Choroid plexus epithelial cell (primary cell): ENCODE results near the gene ATOSB.
"Not testable (repeated sequence)": the region's sequence is repeated elsewhere in the genome, so short reads cannot be mapped to it uniquely, and the experiment has no call there.

Experiments
- DNase-seq: peaks from one replicate; pipeline ENCODE4 v3.0.0-alpha.2; 2010; ENCODE audit warnings: low read depth
- H3K4me3 ChIP-seq: 2 replicates; pipeline ENCODE4 v1.5.1; 2011; ENCODE audit warnings: low read depth, mild to moderate bottlenecking, control low read depth, low read length, moderate library complexity
- TF ChIP-seq, protein P1 (sequence below): conservative IDR thresholded peaks from 2 replicates; pipeline ENCODE4 v1.5.1; 2011; ENCODE audit warnings: low read depth, mild to moderate bottlenecking, control low read depth, inconsistent platforms, low read length, moderate library complexity

The ATOSB gene

DNA sequence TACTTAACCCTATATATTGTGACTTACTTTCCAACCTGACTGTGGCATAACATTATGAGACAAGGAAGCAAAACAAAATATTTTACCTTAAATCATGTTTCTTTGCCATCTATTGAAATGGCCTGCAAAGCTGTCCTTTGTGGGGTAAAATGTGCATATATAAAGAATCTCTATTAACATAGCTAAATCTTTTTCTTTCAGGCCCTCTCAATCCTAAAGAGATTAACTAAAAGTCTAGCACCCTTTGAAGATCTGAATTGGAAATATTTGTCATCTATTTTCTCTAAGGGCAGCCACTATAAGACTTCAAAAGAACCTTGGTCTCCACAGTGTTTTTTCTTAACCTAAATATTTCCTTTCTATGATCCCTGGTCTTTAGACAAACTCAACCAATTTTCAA lies 41.1 kb upstream of the ATOSB start:
- no peak for DNase-seq
- no peak overlapping the region for H3K4me3 ChIP-seq
- TF ChIP-seq, protein P1, sequence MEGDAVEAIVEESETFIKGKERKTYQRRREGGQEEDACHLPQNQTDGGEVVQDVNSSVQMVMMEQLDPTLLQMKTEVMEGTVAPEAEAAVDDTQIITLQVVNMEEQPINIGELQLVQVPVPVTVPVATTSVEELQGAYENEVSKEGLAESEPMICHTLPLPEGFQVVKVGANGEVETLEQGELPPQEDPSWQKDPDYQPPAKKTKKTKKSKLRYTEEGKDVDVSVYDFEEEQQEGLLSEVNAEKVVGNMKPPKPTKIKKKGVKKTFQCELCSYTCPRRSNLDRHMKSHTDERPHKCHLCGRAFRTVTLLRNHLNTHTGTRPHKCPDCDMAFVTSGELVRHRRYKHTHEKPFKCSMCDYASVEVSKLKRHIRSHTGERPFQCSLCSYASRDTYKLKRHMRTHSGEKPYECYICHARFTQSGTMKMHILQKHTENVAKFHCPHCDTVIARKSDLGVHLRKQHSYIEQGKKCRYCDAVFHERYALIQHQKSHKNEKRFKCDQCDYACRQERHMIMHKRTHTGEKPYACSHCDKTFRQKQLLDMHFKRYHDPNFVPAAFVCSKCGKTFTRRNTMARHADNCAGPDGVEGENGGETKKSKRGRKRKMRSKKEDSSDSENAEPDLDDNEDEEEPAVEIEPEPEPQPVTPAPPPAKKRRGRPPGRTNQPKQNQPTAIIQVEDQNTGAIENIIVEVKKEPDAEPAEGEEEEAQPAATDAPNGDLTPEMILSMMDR, result no peak

DNA sequence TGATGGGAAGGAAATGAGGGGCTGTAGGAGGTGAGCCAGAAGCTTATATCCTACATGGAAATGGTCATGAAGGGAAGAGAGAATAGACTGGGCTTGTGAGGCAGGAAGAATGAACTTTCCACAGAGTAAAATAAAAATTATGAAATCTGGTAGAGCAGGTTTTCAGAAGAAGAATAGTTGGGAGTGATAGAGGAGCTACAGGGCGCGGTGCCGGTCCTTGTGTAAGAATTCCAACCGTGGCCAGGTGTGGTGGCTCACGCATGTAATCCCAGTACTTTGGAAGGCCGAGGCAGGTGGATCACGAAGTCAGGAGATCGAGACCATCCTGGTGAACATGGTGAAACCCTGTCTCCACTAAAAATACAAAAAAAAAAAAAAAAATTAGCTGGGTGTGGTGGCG lies 37.3 kb upstream of the ATOSB start:
- H3K4me3 ChIP-seq, result no peak overlapping the region
- DNase-seq, result no peak
- TF ChIP-seq, protein P1, result no peak

DNA sequence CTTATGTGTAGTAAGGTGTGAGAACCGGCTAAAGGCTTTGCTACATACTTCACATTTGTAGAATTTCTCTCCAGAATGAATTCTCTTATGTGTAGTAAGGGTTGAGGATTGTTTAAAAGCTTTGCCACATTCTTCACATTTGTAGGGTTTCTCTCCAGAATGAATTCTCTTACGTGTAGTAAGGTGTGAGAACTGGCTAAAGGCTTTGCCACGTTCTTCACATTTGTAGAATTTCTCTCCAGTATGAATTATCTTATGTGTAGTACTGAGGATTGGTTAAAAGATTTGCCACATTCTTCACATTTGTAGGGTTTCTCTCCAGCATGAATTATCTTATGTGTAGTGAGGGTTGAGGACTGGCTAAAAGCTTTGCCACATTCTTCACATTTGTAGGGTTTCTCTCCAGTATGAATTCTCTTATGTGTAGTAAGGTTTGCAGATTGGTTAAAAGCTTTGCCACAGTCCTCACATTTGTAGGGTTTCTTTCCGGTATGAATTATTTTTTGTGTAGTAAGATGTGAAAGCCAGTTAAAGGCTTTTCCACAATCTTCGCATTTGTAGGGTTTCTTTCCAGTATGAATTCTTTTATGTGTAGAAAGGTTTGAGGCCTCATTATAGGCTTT lies 32.4 kb upstream of the ATOSB start:
- DNase-seq, H3K4me3 ChIP-seq: not testable (repeated sequence)

DNA sequence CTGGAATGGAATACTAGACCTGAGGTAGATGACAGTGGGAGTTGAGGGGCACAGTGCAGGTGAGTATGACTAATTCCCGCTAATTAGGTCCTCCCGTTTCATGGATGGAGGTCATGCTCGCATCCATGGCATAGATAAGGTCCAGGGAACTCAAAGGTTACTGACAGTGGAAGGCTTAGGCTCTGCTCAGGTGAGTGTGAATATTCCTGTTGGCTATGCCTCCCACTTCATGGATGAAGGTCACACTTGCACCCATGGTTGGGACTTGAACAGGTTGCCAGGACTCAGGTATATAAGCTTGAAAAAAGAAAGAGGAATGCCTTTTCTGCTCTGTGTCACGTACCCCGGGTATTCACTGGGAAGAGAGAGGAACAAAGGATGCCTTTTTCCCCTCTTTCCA lies 26.4 kb upstream of the ATOSB start:
- TF ChIP-seq, protein P1, result no peak
- no peak for DNase-seq
- H3K4me3 ChIP-seq, result no peak overlapping the region

DNA sequence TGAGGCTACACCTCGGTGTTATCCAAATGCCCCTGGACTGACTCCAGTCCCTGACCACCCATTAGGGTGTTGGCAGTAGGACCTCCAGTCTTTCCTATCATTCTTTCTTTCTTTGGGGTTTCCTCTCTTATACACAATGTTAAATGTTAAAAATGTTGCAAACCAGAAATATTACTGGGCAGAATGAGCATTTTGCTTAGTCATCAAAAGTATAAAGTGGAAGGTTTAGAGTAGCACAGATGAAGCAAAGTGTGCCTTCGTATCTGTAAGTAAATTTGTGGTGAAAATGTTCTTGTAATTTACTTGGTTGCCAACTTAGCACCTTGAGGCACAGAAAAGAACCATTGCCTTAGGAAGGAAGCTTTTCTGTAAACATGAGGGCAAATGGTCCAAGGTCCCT lies 24.4 kb upstream of the ATOSB start:
- no peak overlapping the region for H3K4me3 ChIP-seq
- DNase-seq, result no peak
- TF ChIP-seq, protein P1, result no peak

DNA sequence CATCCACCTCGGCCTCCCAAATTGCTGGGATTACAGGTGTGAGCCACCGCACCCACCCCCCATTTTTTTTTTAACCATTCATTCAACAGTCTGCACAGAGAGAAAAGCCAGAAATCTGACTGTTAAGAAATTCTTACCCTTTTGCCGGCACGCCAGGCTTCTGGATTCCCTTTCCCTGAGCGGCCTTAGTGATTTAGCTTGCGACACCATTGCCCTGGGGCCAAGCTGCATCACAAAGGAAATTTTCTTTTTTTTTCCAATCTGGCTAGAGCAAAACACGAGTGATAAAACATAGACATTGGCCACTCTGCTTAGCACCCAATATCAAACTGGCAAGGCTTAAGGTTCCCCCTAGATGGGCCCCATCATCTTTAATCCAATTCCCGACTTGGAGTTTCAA lies 21.2 kb upstream of the ATOSB start:
- TF ChIP-seq, protein P1, result no peak
- no peak for DNase-seq
- H3K4me3 ChIP-seq, result no peak overlapping the region

DNA sequence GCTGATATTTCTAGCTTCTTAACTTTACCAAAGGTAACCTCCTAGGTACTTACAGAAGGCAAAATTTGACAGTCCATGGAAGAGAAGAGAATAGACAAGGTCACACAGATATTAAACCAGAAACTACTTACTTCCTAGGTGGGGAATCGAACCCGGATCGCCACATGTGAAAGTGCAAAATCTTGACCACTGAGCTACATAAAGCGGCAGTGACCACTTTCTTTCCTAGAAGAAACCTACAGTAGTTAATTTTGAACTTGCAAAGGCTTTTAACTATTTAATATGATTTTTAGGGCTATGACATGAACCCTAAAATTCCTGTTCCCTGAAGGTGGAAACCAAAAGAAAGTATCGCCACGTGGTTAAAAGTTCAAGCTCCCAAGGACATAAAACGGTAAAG lies 20.3 kb upstream of the ATOSB start:
- no peak overlapping the region for H3K4me3 ChIP-seq
- TF ChIP-seq, protein P1, result no peak
- DNase-seq, result no peak
